A549 (cell line): Measurements from ENCODE around the gene RIT1. TPM values are rescaled to one million over a fixed set of nuclear protein-coding genes. Genes with fewer than 3 reads are reported as not detected.

ENCODE experiments used
- ATAC-seq, 2 experiments: fragments of 200-7000 bp in 1 of 2; fragments of >200 bp in 1 of 2; cut with Nextera tagmentation in 1 of 2; cut with Tn5 transposase in 1 of 2; 3 replicates each; pipeline versions ENCODE4 v1.8.0 to v1.9.1; 2018 to 2020; ENCODE audit warnings: mild to moderate bottlenecking in 1 of 2, moderate library complexity in 1 of 2
- CTCF ChIA-PET: fragments of 300-600 bp; sonication (Branson Sonifier 250); formaldehyde crosslinking; extraction: SDS; loops from one replicate; lab custom pipeline; 2021; ENCODE audit warnings: antibody characterized with exemption, inconsistent platforms; lab: Yijun Ruan, JAX
- POLR2A ChIA-PET: fragments of 350-600 bp; formaldehyde crosslinking; extraction: SDS; loops from one replicate; lab custom pipeline; 2021; ENCODE audit warnings: antibody characterized with exemption, inconsistent platforms; lab: Yijun Ruan, JAX
- DNase-seq, 2 experiments: peaks; one replicate each; pipeline versions ENCODE4 v3.0.0 to v3.0.0-alpha.2; 2011 to 2016; ENCODE audit warnings: low read depth in 1 of 2, low spot score in 1 of 2
- FAIRE-seq: peaks from 2 replicates; lab custom pipeline; 2011; peaks lifted over from hg19 to GRCh38; lab: Jason Lieb, UNC
- H3K27ac ChIP-seq, 2 experiments: fragments of >200 bp; sonication (Bioruptor Twin); formaldehyde crosslinking; 3 replicates each; pipeline ENCODE4 v1.5.1; 2016 to 2017
- H3K4me1 ChIP-seq: fragments of >200 bp; sonication (Bioruptor Twin); formaldehyde crosslinking; 3 replicates; pipeline ENCODE4 v1.6.1; 2016
- H3K4me2 ChIP-seq: fragments of >200 bp; sonication (Bioruptor Twin); formaldehyde crosslinking; 3 replicates; pipeline ENCODE4 v1.6.1; 2016
- H3K4me3 ChIP-seq: fragments of >200 bp; sonication (Bioruptor Twin); formaldehyde crosslinking; 3 replicates; pipeline ENCODE4 v1.5.1; 2016
- H3K9me3 ChIP-seq: fragments of >200 bp; sonication (Bioruptor Twin); formaldehyde crosslinking; 3 replicates; pipeline ENCODE4 v1.6.1; 2016
- CHD2 ChIP-seq: fragments of 150-350 bp; IDR thresholded peaks from 2 replicates; pipeline ENCODE4 v1.6.1; 2014; ENCODE audit warnings: low read length; ENCODE audit not compliant: partially characterized antibody
- CHD4 ChIP-seq: fragments of 200-600 bp; sonication (generic); IDR thresholded peaks from 2 replicates; pipeline ENCODE4 v1.6.1; 2016; ENCODE audit warnings: antibody characterized with exemption, mild to moderate bottlenecking, borderline replicate concordance
- ELK1 ChIP-seq: fragments of 150-350 bp; IDR thresholded peaks from 2 replicates; pipeline ENCODE4 v1.6.1; 2014; ENCODE audit warnings: low read depth, mild to moderate bottlenecking, low read length
- ESRRA ChIP-seq: fragments of 150-350 bp; IDR thresholded peaks from 2 replicates; pipeline ENCODE4 v1.6.1; 2014; ENCODE audit warnings: mild to moderate bottlenecking, low read length, borderline replicate concordance
- GATA3 ChIP-seq: IDR thresholded peaks from 2 replicates; pipeline ENCODE4 v1.6.1; 2012; ENCODE audit warnings: borderline replicate concordance
- HDAC2 ChIP-seq: fragments of 200-600 bp; sonication (generic); IDR thresholded peaks from 2 replicates; pipeline ENCODE4 v1.6.1; 2016
- JUN ChIP-seq, 2 experiments: fragments of >200 bp; sonication (Bioruptor Twin); formaldehyde crosslinking; IDR thresholded peaks; 2 replicates in 1 of 2; 3 replicates in 1 of 2; pipeline ENCODE4 v1.6.1; 2016 to 2017
- JUNB ChIP-seq: fragments of >200 bp; sonication (Bioruptor Twin); formaldehyde crosslinking; IDR thresholded peaks from 2 replicates; pipeline ENCODE4 v1.6.1; 2016
- KDM5A ChIP-seq: fragments of 200-600 bp; sonication (generic); IDR thresholded peaks from 2 replicates; pipeline ENCODE4 v1.6.1; 2016; ENCODE audit warnings: antibody characterized with exemption, mild to moderate bottlenecking
- NR3C1 ChIP-seq: fragments of >200 bp; sonication (Bioruptor Twin); formaldehyde crosslinking; IDR thresholded peaks from 3 replicates; pipeline ENCODE4 v1.6.1; 2017
- POLR2AphosphoS2 ChIP-seq: conservative IDR thresholded peaks from 2 replicates; pipeline ENCODE4 v1.6.1; 2012; ENCODE audit warnings: low read length, improper control_type of control experiment, inconsistent platforms
- SREBF2 ChIP-seq: fragments of 450-650 bp; IDR thresholded peaks from 2 replicates; pipeline ENCODE4 v1.6.1; 2014; ENCODE audit warnings: mild to moderate bottlenecking, moderate library complexity
- TP53 ChIP-seq: fragments of 250-450 bp; sonication (Bioruptor Pico); IDR thresholded peaks from 2 replicates; pipeline ENCODE4 v1.5.0; 2021; ENCODE audit warnings: mild to moderate bottlenecking, moderate library complexity
- ZSCAN20 ChIP-seq: fragments of 250-450 bp; sonication (Bioruptor Pico); IDR thresholded peaks from 2 replicates; pipeline ENCODE4 v1.8.0; 2022; ENCODE audit warnings: mild to moderate bottlenecking, moderate library complexity
- whole genome bisulfite sequencing: methylation state at CpG from one replicate; pipeline ENCODE4 v1.1.6; 2017; ENCODE audit errors: missing lambda C conversion rate; 5-methylcytosine and 5-hydroxymethylcytosine counted together
- polyA plus RNA-seq, 4 experiments: library from polyadenylated mRNA; depleted of rRNA in 3 of 4; stranded (reverse); fragments of >200 nt; fragmentation: RNase III in 1 of 4; extraction: RNeasy Plus Mini Kit Qiagen cat#74134 plus additional on column Dnase treatment in 1 of 4; gene quantifications; 2 replicates in 3 of 4; 3 replicates in 1 of 4; pipeline ENCODE4 v1.2.3, GENCODE V29; 2011 to 2017
- TF ChIP-seq, protein P1 (sequence below): fragments of 450-650 bp; IDR thresholded peaks from 2 replicates; pipeline ENCODE4 v1.6.1; 2014; ENCODE audit warnings: antibody characterized with exemption
- TF ChIP-seq, protein P2 (sequence below): fragments of 250-450 bp; sonication (Bioruptor Pico); IDR thresholded peaks from 2 replicates; pipeline ENCODE4 v1.5.0; 2020; ENCODE audit warnings: low read depth, mild to moderate bottlenecking, moderate library complexity
- TF ChIP-seq, protein P3 (sequence below): IDR thresholded peaks from 2 replicates; pipeline ENCODE4 v1.6.1; 2012; ENCODE audit warnings: low read depth, borderline replicate concordance

The RIT1 gene
- polyA plus RNA-seq, 2 of the 4 experiments (the other 2 are of a cell fraction): 23.6 to 51.9 TPM

GRCh38 chr1:155919801-155920200 lies 8.7 kb upstream of the RIT1 start:
- no peak for ATAC-seq
- no peak overlapping the region for H3K4me2 ChIP-seq
- no peak for TF ChIP-seq CHD4
- TF ChIP-seq ESRRA: no peak
- TF ChIP-seq, protein P1, sequence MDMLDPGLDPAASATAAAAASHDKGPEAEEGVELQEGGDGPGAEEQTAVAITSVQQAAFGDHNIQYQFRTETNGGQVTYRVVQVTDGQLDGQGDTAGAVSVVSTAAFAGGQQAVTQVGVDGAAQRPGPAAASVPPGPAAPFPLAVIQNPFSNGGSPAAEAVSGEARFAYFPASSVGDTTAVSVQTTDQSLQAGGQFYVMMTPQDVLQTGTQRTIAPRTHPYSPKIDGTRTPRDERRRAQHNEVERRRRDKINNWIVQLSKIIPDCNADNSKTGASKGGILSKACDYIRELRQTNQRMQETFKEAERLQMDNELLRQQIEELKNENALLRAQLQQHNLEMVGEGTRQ: no peak
- no peak for TF ChIP-seq POLR2AphosphoS2
- TF ChIP-seq GATA3: no peak
- no peak for TF ChIP-seq JUNB
- no peak for TF ChIP-seq CHD2
- TF ChIP-seq ELK1: no peak
- no peak for TF ChIP-seq HDAC2
- no peak for TF ChIP-seq ZSCAN20 (CRISPR knock-in tag)
- TF ChIP-seq, protein P2, sequence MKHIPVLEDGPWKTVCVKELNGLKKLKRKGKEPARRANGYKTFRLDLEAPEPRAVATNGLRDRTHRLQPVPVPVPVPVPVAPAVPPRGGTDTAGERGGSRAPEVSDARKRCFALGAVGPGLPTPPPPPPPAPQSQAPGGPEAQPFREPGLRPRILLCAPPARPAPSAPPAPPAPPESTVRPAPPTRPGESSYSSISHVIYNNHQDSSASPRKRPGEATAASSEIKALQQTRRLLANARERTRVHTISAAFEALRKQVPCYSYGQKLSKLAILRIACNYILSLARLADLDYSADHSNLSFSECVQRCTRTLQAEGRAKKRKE (CRISPR knock-in tag): no peak
- no peak for TF ChIP-seq TP53
- TF ChIP-seq, protein P3, sequence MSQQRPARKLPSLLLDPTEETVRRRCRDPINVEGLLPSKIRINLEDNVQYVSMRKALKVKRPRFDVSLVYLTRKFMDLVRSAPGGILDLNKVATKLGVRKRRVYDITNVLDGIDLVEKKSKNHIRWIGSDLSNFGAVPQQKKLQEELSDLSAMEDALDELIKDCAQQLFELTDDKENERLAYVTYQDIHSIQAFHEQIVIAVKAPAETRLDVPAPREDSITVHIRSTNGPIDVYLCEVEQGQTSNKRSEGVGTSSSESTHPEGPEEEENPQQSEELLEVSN: no peak
- TF ChIP-seq NR3C1: no peak
- no peak for TF ChIP-seq JUN (IDR thresholded peaks at IDR 0.05)
- no peak overlapping the region for H3K27ac ChIP-seq
- FAIRE-seq: no peak
- H3K9me3 ChIP-seq: no peaks in the 10 kb centered on the region
- H3K4me3 ChIP-seq: no peak overlapping the region
- no peaks in the 10 kb centered on the region for H3K4me1 ChIP-seq
- ChIA-PET POLR2A (no interaction called here), CTCF (interaction anchor here (1.3 kb wide), 1 partner anchor 42 kb away, joined by 3 read pairs; no protein-coding TSS in a partner anchor)
- 97% methylated on average over 2 of the region's 2 CpGs for WGBS
- DNase-seq: no peak

- H3K4me1 ChIP-seq: no peaks in the 10 kb centered on the region
- no peak for ATAC-seq
- H3K4me3 ChIP-seq: no peak overlapping the region
- DNase-seq: no peak
- H3K9me3 ChIP-seq: no peaks in the 10 kb centered on the region
- TF ChIP-seq, protein P2 (CRISPR knock-in tag): no peak
- TF ChIP-seq KDM5A: no peak
- TF ChIP-seq SREBF2: no peak
- TF ChIP-seq, protein P1: no peak
- no peak overlapping the region for H3K4me2 ChIP-seq
- CTCF ChIA-PET: interaction anchor here (0.7 kb wide), 2 partner anchors 10 to 71 kb away, joined by 3 read pairs; no protein-coding TSS in a partner anchor
- POLR2A ChIA-PET: interaction anchor here (0.7 kb wide), 1 partner anchor 23 kb away, joined by 5 read pairs; no protein-coding TSS in a partner anchor
- 72% methylated on average over 3 of the region's 3 CpGs for WGBS
- no peak for FAIRE-seq
- H3K27ac ChIP-seq: no peak overlapping the region
Observed at GRCh38 chr1:155918660-155919059, 7.5 kb upstream of the RIT1 start.
